WTC11 (cell line): Measurements from ENCODE around the gene TMEM164. TPM values are rescaled to one million over a fixed set of nuclear protein-coding genes. Genes with fewer than 3 reads are reported as not detected.

Experiments
- ATAC-seq: fragments of 200-7000 bp; cut with Tn5 transposase; 2 replicates; pipeline ENCODE4 v1.10.0; 2021; ENCODE audit warnings: mild to moderate bottlenecking, moderate library complexity
- CTCF ChIA-PET: fragments of 300-600 bp; sonication (Branson Sonifier 250); formaldehyde crosslinking; loops from one replicate; lab custom pipeline; 2021; ENCODE audit warnings: antibody characterized with exemption; lab: Charles Lee
- POLR2A ChIA-PET: fragments of 350-600 bp; sonication (Branson Sonifier 250); formaldehyde crosslinking; loops from one replicate; lab custom pipeline; 2021; ENCODE audit warnings: antibody characterized with exemption; lab: Charles Lee
- DNase-seq: peaks from one replicate; pipeline ENCODE4 v3.0.0; 2021; ENCODE audit warnings: low spot score
- H3K27ac Mint-ChIP-seq: 2 replicates; pipeline ENCODE4 v1.8.0; 2021; ENCODE audit warnings: mixed read lengths
- H3K27me3 Mint-ChIP-seq: 2 replicates; pipeline ENCODE4 v1.8.0; 2021; ENCODE audit warnings: low read depth, mild to moderate bottlenecking, moderate library complexity, mixed read lengths
- H3K36me3 Mint-ChIP-seq: 2 replicates; pipeline ENCODE4 v1.8.0; 2021; ENCODE audit warnings: mixed read lengths
- H3K4me1 Mint-ChIP-seq: 2 replicates; pipeline ENCODE4 v1.8.0; 2022; ENCODE audit warnings: mixed read lengths
- H3K4me3 Mint-ChIP-seq: 2 replicates; pipeline ENCODE4 v1.8.0; 2021; ENCODE audit warnings: mild to moderate bottlenecking, moderate library complexity, mixed read lengths
- H3K9me3 Mint-ChIP-seq: 2 replicates; pipeline ENCODE4 v1.8.0; 2021; ENCODE audit warnings: mixed read lengths
- CBFB ChIP-seq: sonication (generic); formaldehyde crosslinking; IDR thresholded peaks from 2 replicates; pipeline ENCODE4 v1.8.1; 2022; ENCODE audit warnings: mild to moderate bottlenecking, low read depth, missing genetic modification reagents
- CREB1 ChIP-seq: sonication (generic); formaldehyde crosslinking; IDR thresholded peaks from 2 replicates; pipeline ENCODE4 v1.8.0; 2023; ENCODE audit warnings: mild to moderate bottlenecking, missing genetic modification reagents
- GTF2I ChIP-seq: fragments of 250-450 bp; sonication (Bioruptor Pico); conservative IDR thresholded peaks from 2 replicates; pipeline ENCODE4 v1.4.0; 2021; ENCODE audit warnings: mild to moderate bottlenecking
- HMGA2 ChIP-seq: fragments of 250-450 bp; sonication (Bioruptor Pico); IDR thresholded peaks from 2 replicates; pipeline ENCODE4 v1.4.0; 2021; ENCODE audit warnings: mild to moderate bottlenecking, moderate library complexity
- JAZF1 ChIP-seq: fragments of 250-450 bp; sonication (Bioruptor Pico); IDR thresholded peaks from 2 replicates; pipeline ENCODE4 v1.9.0; 2021; ENCODE audit warnings: moderate library complexity, mild to moderate bottlenecking, inconsistent platforms
- NFATC4 ChIP-seq: fragments of 250-450 bp; sonication (Bioruptor Pico); IDR thresholded peaks from 2 replicates; pipeline ENCODE4 v1.9.0; 2021; ENCODE audit warnings: mild to moderate bottlenecking
- NFYB ChIP-seq: sonication (generic); formaldehyde crosslinking; conservative IDR thresholded peaks from 2 replicates; pipeline ENCODE4 v1.8.0; 2022; ENCODE audit warnings: low read depth, missing genetic modification reagents
- NR3C1 ChIP-seq: sonication (generic); formaldehyde crosslinking; conservative IDR thresholded peaks from 2 replicates; pipeline ENCODE4 v1.8.1; 2023; ENCODE audit warnings: low read depth, mild to moderate bottlenecking, missing genetic modification reagents
- SMAD3 ChIP-seq: sonication (generic); formaldehyde crosslinking; IDR thresholded peaks from 2 replicates; pipeline ENCODE4 v1.8.0; 2022; ENCODE audit warnings: missing genetic modification reagents, mild to moderate bottlenecking, borderline replicate concordance
- ZNF121 ChIP-seq: sonication (generic); formaldehyde crosslinking; IDR thresholded peaks from 2 replicates; pipeline ENCODE4 v1.8.0; 2023; ENCODE audit warnings: missing genetic modification reagents
- ZNF219 ChIP-seq: sonication (generic); formaldehyde crosslinking; IDR thresholded peaks from 2 replicates; pipeline ENCODE4 v1.8.0; 2023; ENCODE audit warnings: missing genetic modification reagents, mild to moderate bottlenecking, borderline replicate concordance
- ZNF263 ChIP-seq: sonication (generic); formaldehyde crosslinking; IDR thresholded peaks from 2 replicates; pipeline ENCODE4 v1.8.1; 2022; ENCODE audit warnings: low read depth, mild to moderate bottlenecking, moderate library complexity, missing genetic modification reagents
- total RNA-seq: library from RNA; stranded (reverse); gene quantifications from 3 replicates; pipeline ENCODE4 v1.2.3, GENCODE V29; 2021
- TF ChIP-seq, protein P1 (sequence below): sonication (generic); formaldehyde crosslinking; IDR thresholded peaks from 2 replicates; pipeline ENCODE4 v1.8.1; 2022; ENCODE audit warnings: mild to moderate bottlenecking, moderate library complexity, missing genetic modification reagents
- TF ChIP-seq, protein P2 (sequence below): sonication (generic); formaldehyde crosslinking; IDR thresholded peaks from 2 replicates; pipeline ENCODE4 v1.8.0; 2022; ENCODE audit warnings: missing genetic modification reagents

The TMEM164 gene
- total RNA-seq, 1 experiment from 2014 or later, result 16.0 TPM

DNA sequence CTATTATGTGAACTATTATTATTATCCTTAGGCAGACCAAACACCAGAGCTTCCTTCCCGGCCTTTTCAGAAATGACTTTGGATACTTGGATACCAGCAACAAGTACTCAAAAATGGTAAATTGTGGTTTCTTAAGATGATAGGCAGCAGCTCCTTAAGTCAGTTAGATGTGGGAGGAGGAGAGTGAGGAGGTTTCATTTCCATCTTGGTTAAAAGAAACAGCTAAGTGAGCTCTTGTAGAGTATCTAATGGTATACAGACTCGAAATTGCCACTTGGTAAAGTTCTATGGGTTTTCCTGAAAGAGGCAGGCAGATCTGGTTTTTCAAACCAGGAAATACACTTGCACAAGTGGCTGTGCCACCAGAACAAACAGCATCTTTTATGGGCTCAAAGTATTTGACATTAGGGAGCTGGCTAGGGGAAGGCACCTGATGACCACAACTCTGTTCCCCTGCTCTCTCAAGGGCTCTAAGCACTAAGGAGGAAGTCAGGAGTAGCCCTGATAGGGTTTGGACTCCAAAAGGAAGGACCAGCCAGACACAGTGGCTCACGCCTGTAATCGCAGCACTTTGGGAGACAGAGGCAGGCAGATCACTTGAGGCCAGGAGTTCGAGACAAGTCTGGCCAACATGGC is 130.9 kb downstream of the TMEM164 start:
- H3K36me3 Mint-ChIP-seq, result no peaks in the 10 kb centered on the region
- POLR2A ChIA-PET, result no interaction called here

DNA sequence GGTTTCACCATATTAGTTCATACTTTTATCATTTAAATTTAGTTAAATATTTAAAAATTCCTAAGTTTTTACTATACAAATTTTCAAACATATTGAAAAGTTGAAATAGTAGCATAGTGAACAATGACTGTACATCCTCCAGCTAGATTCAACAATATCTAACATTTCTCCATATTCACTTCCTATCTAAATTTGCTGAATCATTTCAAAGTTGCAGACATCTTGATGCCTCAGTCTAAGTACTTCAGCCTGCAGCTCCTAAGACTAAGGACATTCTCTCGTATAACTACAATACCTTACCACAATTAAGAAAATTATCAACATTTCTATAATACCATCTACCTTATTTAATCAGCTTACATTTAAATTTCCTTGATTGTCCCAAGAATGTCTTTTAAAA is 132.7 kb downstream of the TMEM164 start:
- Mint-ChIP-seq H3K36me3 (no peaks in the 10 kb centered on the region), H3K4me1 (no peaks in the 10 kb centered on the region), H3K4me3 (no peak overlapping the region), H3K27ac (no peak overlapping the region), H3K9me3 (no peaks in the 10 kb centered on the region), H3K27me3 (no peaks in the 10 kb centered on the region)
- TF ChIP-seq NR3C1 (CRISPR knock-in tag) (no peak), ZNF263 (CRISPR knock-in tag) (no peak), CREB1 (no peak), ZNF219 (CRISPR knock-in tag) (no peak), ZNF121 (no peak)
- TF ChIP-seq, protein P1, sequence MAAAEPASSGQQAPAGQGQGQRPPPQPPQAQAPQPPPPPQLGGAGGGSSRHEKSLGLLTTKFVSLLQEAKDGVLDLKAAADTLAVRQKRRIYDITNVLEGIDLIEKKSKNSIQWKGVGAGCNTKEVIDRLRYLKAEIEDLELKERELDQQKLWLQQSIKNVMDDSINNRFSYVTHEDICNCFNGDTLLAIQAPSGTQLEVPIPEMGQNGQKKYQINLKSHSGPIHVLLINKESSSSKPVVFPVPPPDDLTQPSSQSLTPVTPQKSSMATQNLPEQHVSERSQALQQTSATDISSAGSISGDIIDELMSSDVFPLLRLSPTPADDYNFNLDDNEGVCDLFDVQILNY (CRISPR knock-in tag), result no peak
- CTCF ChIA-PET, result no interaction called here
- ATAC-seq, result no peak
- POLR2A ChIA-PET, result no interaction called here
- DNase-seq, result no peak

More for the DNA sequence above, 130.9 kb downstream of the TMEM164 start:
- no peak for TF ChIP-seq NFATC4
- TF ChIP-seq, protein P2, sequence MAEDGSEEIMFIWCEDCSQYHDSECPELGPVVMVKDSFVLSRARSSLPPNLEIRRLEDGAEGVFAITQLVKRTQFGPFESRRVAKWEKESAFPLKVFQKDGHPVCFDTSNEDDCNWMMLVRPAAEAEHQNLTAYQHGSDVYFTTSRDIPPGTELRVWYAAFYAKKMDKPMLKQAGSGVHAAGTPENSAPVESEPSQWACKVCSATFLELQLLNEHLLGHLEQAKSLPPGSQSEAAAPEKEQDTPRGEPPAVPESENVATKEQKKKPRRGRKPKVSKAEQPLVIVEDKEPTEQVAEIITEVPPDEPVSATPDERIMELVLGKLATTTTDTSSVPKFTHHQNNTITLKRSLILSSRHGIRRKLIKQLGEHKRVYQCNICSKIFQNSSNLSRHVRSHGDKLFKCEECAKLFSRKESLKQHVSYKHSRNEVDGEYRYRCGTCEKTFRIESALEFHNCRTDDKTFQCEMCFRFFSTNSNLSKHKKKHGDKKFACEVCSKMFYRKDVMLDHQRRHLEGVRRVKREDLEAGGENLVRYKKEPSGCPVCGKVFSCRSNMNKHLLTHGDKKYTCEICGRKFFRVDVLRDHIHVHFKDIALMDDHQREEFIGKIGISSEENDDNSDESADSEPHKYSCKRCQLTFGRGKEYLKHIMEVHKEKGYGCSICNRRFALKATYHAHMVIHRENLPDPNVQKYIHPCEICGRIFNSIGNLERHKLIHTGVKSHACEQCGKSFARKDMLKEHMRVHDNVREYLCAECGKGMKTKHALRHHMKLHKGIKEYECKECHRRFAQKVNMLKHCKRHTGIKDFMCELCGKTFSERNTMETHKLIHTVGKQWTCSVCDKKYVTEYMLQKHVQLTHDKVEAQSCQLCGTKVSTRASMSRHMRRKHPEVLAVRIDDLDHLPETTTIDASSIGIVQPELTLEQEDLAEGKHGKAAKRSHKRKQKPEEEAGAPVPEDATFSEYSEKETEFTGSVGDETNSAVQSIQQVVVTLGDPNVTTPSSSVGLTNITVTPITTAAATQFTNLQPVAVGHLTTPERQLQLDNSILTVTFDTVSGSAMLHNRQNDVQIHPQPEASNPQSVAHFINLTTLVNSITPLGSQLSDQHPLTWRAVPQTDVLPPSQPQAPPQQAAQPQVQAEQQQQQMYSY (CRISPR knock-in tag), result no peak
- no peak for TF ChIP-seq HMGA2
- TF ChIP-seq SMAD3, result no peak
- CTCF ChIA-PET, result no interaction called here
- Mint-ChIP-seq H3K9me3 (no peaks in the 10 kb centered on the region), H3K27me3 (no peaks in the 10 kb centered on the region), H3K4me1 (no peaks in the 10 kb centered on the region), H3K27ac (no peak overlapping the region), H3K4me3 (no peak overlapping the region)
- DNase-seq (no peak), ATAC-seq (no peak)

GRCh38 chrX:110136136-110136535 is 133.2 kb downstream of the TMEM164 start:
- H3K27me3 Mint-ChIP-seq, result no peaks in the 10 kb centered on the region
- ChIA-PET CTCF (interaction anchor here (1.6 kb wide), 1 partner anchor 10 kb away, joined by 6 read pairs; no protein-coding TSS in a partner anchor), POLR2A (no interaction called here)
- no peak overlapping the region for H3K4me3 Mint-ChIP-seq
- no peak for DNase-seq
- H3K4me1 Mint-ChIP-seq, result no peaks in the 10 kb centered on the region
- no peaks in the 10 kb centered on the region for H3K9me3 Mint-ChIP-seq
- TF ChIP-seq JAZF1 (CRISPR knock-in tag) (no peak), CBFB (CRISPR knock-in tag) (no peak), NFYB (CRISPR knock-in tag) (no peak)
- no peak overlapping the region for H3K27ac Mint-ChIP-seq
- no peaks in the 10 kb centered on the region for H3K36me3 Mint-ChIP-seq
- ATAC-seq, result no peak

DNA sequence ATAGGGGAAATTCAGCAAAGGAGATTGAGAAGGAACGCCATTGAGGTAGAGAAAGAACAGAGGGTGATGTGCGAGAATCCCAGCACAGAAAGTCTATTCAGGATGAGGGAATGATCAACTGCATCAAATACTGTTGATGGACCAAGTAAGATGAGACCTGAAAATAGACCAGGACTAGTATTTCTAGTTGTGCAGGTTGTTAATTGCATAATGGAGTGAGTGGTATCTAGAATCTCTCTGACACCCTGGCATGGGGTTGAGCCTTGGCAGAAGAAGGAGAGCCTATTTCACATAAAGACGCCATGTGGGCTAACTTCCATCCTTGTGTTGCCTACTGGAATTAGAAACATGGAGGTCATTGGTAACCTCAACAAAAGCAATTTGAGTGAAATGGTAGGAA is 135.6 kb downstream of the TMEM164 start:
- CTCF ChIA-PET, result interaction anchor here (0.5 kb wide), 1 partner anchor 10 kb away, joined by 4 read pairs; no protein-coding TSS in a partner anchor
- H3K4me3 Mint-ChIP-seq, result no peak overlapping the region

More for the DNA sequence above, 135.6 kb downstream of the TMEM164 start:
- H3K4me1 Mint-ChIP-seq, result no peaks in the 10 kb centered on the region
- no peak for TF ChIP-seq GTF2I (CRISPR knock-in tag)
- POLR2A ChIA-PET, result no interaction called here
- no peaks in the 10 kb centered on the region for H3K27me3 Mint-ChIP-seq
- no peaks in the 10 kb centered on the region for H3K36me3 Mint-ChIP-seq
- ATAC-seq (no peak), DNase-seq (no peak)
- H3K27ac Mint-ChIP-seq, result no peak overlapping the region
- no peaks in the 10 kb centered on the region for H3K9me3 Mint-ChIP-seq
